GM19025 (cell line): Measurements from ENCODE around the gene MDN1.
A peak's percentile ranks its signal among the peaks of the same experiment; 100 is the strongest.
"Not testable (repeated sequence)": the region's sequence is repeated elsewhere in the genome, so short reads cannot be mapped to it uniquely, and the experiment has no call there.

Source experiments
- ATAC-seq: cut with Tn5 transposase; IDR thresholded peaks from one replicate; pipeline ENCODE4 v1.9.1; 2021; ENCODE audit warnings: mild to moderate bottlenecking, low read depth, moderate library complexity; ENCODE audit not compliant: unreplicated experiment

The MDN1 gene, protein sequence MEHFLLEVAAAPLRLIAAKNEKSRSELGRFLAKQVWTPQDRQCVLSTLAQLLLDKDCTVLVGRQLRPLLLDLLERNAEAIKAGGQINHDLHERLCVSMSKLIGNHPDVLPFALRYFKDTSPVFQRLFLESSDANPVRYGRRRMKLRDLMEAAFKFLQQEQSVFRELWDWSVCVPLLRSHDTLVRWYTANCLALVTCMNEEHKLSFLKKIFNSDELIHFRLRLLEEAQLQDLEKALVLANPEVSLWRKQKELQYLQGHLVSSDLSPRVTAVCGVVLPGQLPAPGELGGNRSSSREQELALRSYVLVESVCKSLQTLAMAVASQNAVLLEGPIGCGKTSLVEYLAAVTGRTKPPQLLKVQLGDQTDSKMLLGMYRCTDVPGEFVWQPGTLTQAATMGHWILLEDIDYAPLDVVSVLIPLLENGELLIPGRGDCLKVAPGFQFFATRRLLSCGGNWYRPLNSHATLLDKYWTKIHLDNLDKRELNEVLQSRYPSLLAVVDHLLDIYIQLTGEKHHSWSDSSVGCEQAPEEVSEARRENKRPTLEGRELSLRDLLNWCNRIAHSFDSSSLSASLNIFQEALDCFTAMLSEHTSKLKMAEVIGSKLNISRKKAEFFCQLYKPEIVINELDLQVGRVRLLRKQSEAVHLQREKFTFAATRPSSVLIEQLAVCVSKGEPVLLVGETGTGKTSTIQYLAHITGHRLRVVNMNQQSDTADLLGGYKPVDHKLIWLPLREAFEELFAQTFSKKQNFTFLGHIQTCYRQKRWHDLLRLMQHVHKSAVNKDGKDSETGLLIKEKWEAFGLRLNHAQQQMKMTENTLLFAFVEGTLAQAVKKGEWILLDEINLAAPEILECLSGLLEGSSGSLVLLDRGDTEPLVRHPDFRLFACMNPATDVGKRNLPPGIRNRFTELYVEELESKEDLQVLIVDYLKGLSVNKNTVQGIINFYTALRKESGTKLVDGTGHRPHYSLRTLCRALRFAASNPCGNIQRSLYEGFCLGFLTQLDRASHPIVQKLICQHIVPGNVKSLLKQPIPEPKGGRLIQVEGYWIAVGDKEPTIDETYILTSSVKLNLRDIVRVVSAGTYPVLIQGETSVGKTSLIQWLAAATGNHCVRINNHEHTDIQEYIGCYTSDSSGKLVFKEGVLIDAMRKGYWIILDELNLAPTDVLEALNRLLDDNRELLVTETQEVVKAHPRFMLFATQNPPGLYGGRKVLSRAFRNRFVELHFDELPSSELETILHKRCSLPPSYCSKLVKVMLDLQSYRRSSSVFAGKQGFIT (N-terminal part only)

DNA sequence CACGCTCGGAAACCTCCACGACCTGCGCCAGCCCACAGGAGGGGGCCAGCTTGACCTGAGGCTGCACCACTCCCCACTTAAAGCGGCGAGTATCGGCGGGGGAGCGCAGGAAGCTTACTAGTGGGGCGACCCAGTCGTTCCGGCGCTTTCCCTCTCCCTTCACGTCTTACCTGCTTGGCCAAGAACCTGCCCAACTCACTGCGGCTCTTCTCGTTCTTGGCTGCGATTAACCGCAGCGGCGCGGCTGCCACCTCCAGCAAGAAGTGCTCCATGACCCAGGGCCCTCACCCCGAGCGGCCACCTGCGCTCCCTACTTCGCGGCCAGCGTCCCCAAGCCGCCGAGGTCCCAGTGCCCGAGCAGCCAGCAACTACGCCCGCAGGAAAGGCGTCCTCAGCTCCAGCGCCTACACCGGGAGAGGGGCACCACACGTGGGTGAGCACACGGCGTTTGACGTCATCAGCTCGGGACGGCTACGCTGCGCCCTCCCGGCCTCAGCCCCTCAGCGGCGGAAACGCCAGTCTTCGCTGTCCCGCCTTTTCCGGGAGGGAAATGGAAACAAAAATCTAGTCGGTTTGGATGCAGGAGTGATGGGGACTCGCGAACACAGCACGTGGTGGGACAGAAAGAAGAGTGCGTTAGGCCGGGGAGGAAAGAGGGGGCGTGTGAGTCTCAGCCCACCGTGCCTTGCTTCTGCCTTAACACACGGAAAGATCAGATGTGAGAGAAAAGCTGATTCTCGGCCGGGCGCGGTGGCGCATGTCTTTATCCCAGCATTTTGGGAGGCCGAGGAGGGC is at the start of gene MDN1:
Gene MDN1 (minus strand): TSS at position 459 of the 795 bp plus-strand sequence. CDS start 187 bp downstream, at position 272.
- ATAC-seq: peak; percentile 97

DNA sequence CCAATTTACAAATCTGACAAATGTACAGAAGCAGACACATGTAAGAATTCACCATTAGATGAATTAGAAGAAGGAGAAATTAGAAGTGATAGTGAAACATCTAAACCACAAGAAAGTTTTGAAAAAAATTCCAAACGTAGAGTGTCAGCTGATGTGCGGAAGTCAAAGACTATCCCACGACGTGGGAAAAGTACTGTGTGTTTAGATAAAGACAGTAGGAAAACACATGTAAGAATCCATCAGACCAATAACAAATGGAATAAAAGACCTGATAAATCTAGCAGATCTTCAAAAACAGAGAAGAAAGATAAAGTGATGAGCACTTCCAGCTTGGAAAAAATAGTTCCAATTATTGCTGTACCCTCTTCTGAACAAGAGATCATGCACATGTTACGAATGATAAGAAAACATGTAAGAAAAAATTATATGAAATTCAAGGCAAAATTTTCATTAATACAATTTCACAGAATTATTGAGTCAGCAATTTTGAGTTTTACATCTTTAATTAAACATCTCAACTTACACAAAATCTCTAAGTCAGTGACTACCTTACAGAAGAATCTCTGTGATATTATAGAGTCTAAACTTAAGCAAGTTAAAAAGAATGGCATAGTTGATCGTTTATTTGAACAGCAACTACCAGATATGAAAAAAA is 46.6 kb upstream of the MDN1 start:
- no peak for ATAC-seq

DNA sequence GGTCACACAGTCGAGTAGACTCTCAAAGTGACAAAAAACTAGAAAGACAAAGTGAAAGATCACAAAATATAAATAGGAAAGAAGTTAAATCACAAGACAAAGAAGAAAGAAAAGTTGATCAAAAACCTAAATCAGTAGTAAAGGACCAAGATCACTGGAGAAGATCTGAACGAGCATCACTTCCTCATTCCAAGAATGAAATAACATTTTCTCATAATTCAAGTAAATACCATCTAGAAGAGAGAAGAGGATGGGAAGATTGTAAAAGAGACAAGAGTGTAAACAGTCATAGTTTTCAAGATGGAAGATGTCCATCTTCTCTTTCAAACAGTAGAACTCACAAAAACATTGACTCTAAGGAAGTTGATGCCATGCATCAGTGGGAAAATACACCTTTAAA is 43.1 kb upstream of the MDN1 start:
- ATAC-seq: no peak

DNA sequence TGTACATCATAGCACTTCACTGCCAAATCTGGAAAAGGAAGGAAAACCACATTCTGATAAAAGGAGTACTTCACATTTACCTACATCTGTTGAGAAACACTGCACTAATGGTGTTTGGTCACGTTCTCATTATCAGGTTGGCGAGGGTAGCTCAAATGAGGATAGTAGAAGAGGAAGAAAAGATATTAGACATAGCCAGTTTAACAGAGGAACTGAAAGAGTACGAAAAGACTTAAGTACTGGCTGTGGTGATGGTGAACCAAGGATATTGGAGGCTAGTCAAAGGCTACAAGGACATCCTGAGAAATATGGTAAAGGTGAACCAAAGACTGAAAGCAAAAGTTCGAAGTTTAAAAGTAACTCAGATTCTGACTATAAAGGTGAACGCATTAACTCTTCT is 42.7 kb upstream of the MDN1 start:
- ATAC-seq: peak; percentile 45

DNA sequence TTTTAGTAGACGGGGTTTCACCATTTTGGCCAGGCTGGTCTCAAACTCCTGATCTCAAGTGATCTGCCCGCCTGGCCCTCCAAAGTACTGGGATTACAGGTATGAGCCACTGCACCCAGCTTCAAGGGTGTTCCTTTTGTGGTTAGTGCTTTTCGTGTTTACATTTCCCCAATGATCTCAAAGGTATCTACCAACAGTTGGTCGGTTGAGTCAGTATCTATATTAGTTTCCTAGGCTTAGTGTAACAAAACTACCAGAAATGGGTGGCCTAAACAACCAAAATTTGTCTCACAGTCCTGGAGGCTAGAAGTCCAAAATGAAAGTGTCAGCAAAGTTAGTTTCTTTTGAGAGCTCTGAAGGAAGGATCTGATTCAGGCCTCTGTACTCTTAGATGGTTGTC is 40.1 kb upstream of the MDN1 start:
- ATAC-seq: no peak

DNA sequence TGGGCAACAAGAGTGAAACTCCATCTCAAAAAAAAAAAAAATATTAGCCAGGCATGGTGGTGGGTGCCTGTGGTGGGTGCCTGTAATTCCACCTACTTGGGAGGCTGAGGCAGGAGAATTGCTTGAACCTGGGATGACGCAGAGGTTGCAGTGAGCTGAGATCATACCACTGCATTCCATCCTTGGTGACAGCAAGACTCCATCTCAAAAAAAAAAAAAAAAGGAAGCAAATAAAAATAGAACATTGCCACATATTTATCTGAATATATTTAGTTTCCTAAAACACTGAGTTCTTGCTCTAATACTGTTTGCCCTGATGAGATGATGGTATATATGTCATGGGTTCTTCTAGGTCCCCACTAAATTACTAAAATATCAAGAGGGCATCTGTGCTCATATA is 38.4 kb upstream of the MDN1 start:
- ATAC-seq: no peak

DNA sequence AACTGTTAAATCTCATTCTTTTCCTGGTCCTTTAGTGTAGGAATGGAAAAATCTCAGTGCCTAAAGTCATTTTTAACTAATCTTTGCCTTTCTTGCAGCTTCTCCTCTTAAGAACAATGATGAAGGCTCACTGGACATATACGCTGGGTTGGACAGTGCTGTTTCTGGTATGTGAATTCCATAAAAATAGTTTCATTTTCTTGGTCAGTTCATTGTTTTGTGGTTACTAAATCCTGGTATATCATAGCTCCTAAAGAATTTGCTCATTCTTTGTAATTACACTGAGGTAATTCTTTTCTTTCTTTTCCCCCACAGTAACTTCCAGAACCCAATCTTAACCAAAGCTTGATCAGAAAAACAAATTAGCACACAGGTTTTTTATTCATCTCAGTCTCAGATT is 33.5 kb upstream of the MDN1 start:
- no peak for ATAC-seq

DNA sequence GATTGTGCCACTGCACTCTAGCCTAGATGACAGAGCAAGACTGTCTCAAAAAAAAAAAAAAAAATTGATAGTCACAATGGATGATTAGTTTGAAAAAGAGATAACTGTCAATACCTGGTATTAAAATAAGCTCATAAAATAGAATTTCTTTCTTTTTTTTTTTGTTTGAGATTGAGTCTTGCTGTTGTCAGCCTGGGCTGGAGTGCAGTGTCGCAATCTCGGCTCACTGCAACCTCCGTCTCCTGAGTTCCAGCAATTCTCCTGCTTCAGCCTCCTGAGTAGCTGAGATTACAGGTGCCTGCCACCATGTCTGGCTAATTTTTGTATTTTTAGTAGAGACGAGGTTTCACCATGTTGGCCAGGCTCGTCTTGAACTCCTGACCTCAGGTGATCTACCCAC is 27.9 kb upstream of the MDN1 start:
- ATAC-seq: not testable (repeated sequence)

DNA sequence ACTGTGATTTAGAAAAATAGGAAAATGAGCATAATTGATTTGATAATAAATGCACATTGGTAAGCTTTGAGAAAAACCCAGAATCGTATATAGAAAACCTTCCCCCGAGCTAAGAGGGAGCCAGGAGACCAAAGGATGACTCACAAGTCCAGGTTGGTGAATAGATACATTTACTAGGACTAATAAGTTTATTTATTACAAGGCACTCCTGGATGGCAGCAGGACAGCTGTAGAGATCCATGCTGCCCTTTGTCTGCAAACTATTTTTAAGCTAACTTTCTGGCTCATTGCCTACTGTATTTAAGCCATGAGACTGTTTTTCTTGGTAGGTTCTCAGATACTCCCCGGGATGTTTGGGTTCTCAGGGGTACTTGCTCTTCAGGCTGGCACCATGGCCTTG is 23.5 kb upstream of the MDN1 start:
- ATAC-seq: no peak

DNA sequence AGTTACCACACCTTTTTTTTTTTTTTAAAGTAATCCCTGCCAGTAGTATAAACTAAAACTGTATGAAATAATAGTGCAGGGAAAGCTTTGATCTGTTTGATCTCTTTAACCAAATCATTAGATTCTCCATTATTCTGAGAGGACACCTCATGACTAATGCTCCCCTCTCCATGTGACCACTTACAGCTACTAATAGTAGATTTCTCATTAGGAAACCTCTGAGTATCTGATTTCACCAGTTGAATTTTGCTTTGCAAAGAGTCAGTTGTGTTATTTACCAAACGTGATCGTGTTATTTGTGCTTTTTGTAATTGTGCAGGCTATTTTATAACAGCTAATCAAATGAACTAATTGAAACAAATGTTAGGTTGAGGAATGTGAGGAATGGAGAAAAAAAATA is 22.6 kb upstream of the MDN1 start:
- ATAC-seq: no peak

DNA sequence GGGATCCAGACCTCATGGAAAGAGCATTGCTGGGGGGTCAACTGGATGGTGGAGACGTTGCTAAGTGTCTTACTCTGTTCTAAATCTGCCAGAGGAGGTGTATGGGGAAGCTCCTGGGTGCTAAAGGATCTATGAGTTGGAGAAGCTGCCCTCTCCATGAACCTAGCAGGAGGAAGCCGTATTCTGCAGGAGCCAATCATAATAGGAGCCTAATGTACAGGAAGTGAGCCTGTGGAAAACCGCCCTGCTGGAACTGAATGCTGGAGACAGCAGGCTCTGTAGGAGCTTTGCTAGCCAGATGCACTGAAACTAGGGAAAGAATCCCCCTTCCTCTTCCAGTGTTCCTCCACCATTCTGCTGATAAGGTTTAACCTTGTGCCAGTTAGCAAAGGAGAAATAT is 20.9 kb upstream of the MDN1 start:
- ATAC-seq: no peak

DNA sequence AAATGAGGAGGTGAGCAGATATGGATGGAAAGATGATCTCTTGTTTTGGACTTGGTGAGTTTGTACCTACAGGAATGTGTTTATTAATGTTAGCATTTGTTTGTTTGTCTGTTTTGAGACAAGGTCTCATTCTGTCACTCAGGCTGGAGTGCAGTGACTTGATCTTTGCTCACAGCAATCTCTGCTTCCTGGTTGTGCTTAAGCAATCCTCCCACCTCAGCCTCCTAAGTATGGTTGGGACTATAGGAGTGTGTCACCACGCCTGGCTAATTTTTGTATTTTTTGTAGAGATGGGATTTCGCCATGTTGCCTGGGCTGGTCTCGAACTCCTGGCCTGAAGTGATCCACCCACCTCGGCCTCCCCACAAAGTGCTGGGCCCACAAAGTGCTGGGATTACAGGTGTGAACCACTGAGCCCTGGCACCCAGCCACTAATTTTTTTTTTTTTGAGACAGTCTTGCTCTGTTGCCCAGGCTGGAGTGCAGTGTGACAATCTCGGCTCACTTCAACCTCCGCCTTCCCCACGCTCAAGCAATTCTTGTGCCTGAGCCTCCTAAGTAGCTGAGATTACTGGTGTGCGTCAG is 17.1 kb upstream of the MDN1 start:
- no peak for ATAC-seq

DNA sequence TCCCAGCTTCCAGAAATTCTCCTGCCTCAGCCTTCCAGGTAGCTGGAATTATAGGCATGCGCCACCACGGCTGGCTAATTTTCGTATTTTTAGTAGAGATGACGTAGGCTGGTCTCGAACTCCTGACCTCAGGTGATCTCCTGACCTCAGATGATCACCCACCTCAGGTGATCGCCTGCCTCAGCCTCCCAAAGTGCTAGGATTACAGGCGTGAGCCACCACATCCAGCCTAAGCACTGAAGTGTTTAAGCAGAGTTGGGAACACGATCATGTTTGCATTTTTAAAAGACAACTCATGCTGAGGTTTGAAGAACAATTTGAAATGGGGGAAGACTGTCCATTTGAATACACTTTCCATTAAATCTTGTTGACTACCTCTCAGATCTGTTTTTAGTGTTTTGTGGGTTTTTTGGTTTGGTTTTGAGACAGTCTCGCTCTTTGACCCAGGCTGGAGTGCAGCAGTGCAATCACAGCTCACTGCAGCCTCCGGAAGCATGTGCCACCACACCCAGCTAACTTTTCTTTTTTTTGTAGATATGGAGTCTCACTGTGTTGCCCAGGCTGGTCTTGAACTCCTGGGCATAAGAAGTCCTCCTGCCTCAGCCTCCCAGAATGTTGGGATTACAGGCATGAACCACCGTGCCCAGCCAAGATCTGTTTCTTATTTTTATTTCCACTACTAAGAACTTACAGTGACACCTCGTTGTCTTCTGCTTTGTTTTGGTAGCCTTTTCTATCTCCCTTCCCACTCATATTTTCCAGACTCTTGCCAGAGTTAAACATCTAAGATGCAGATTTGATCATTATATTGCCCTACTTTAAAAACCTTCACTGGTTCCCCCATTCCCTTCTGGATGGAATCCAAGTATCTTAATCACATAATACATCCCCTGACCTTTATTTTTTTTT is 15.5 kb upstream of the MDN1 start:
- peak; percentile 97 for ATAC-seq

DNA sequence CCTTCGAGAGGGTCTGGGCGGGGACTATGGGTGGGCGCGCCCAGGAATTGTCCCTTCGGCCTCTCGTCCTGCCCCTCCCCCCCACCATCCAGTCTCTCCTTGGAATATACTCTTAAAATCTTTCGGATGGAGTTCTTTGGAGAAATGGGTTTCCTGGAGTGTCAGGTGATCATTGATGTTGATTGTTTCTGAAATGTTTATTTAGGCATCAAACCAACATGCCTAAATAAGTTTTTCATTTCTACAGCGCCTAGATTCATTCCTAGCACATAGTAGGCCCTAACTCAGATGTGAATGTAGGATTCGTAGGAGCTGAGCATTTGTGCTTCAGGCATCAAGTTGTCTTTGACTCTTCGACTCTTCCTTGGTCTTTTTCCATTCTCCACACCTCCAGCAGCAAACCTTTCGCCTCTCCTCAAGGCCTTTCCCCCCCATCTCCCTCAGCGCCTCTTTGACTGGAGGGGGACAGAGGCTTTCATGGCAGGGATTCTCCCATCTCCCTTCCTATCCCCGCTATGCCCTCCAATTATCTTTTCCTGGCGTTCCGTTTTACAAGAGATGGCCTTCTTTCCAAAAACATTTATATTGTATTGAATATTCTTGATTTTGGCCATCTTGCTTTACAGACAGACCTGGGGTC is 10.7 kb upstream of the MDN1 start:
- no peak for ATAC-seq

DNA sequence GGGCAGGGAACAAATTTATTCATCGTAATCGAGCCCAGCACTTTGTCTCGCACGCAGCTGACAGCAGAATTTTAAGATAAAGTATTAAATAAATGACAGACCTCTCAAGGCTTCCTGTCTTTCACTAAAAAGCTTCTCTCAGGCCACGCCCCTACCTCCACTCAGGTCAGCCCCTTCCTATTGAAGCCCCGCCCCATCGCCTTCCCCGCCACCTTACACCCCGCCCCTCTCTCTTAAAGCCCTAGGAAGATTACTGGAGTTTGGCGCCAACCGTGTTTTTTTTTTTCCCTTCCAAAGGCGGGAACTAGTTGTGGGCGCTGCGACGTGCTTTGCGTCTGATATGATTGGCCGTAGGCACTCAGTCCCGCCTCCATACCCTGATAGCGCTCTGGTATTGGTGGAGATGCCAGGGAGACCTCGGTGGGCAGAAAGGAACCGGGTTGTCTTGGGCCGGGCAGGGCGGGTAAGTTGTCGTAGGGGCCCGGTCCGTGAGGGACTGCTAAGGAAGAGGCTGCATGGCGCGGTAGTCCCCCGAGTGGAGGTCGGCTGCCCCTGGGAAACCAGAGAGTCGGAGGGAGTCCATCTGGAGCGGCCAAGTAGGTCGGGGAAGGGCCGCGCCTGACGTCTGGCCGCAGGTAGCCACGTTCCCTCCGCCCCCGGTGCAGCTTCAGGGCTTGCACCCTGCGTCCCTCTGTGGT is 10.0 kb upstream of the MDN1 start, which contains the start of gene CASP8AP2:
Gene CASP8AP2 (plus strand): TSS at position 409 of the 698 bp plus-strand sequence.
- peak; percentile 98 for ATAC-seq

DNA sequence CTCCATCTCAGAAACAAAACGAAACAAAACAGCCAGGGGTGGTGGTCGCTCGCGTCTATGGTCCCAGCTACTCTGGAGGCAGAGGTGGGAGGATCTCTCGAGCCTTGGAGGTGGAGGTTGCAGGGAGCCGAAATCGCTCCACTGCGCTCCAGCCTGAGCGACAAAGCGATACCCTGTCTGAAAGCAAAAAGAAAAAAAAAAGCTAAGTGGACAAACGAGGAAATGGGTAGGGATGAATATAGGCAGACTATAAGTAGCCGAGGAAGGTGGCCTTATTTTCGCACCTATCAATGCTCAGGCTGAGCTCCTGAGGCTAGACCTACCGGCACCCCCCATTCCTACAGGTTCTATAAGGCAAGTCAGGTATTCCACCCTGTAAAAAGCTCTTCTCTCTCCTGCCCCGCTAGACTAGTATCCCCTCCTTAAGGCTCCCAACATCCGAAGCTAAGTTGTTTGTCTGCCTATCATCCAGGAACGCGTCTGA is 9.4 kb upstream of the MDN1 start:
- ATAC-seq: peak; percentile 28

DNA sequence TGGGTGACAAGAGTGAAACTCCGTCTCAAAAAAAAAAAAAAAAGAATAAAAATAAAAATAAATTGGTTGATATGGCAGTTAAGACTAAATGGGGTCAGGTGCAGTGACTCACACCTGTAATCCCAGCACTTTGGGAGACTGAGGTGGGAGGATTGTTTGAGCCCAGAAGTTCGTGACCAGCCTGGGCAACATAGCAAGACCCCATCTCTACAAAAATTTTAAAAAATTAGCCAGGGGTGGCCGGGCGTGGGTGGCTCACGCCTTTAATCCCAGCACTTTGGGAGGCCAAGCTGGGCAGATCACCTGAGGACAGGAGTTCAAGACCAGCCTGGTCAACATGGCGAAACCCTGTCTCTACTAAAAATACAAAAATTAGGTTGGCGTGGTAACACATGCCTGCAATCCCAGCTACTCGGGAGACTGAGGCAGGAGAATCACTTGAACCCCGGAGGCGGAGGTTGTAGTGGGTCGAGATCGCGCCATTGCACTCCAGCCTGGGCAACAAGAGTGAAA is 8.9 kb upstream of the MDN1 start:
- ATAC-seq: not testable (repeated sequence)
